Nephron (organoid): ENCODE results near the gene GNAL.

Source experiments
- H3K27ac Mint-ChIP-seq, 3 experiments: 2 replicates each; pipeline ENCODE4 v1.8.0; 2020; ENCODE audit warnings: mixed read lengths in 3 of 3, mild to moderate bottlenecking in 2 of 3, moderate library complexity in 1 of 3
- H3K27me3 Mint-ChIP-seq: 2 replicates; pipeline ENCODE4 v1.8.0; 2021; ENCODE audit warnings: low read depth, mild to moderate bottlenecking, moderate library complexity, mixed read lengths
- H3K36me3 Mint-ChIP-seq: 2 replicates; pipeline ENCODE4 v1.8.0; 2020; ENCODE audit warnings: low read depth, mixed read lengths
- H3K4me1 Mint-ChIP-seq: 2 replicates; pipeline ENCODE4 v1.8.0; 2020; ENCODE audit warnings: mixed read lengths
- H3K4me3 Mint-ChIP-seq, 3 experiments: 2 replicates each; pipeline ENCODE4 v1.8.0; 2020; ENCODE audit warnings: mild to moderate bottlenecking in 3 of 3, mixed read lengths in 3 of 3, moderate library complexity in 2 of 3
- H3K9me3 Mint-ChIP-seq: 2 replicates; pipeline ENCODE4 v1.8.0; 2020; ENCODE audit warnings: mixed read lengths
- TF ChIP-seq, protein P1 (sequence below), 3 experiments: fragments of 200-600 bp; sonication (generic); IDR thresholded peaks; one replicate each; pipeline ENCODE4 v1.5.0; 2021; ENCODE audit warnings: antibody characterized with exemption in 3 of 3; ENCODE audit not compliant: unreplicated experiment in 3 of 3

Gene GNAL

DNA sequence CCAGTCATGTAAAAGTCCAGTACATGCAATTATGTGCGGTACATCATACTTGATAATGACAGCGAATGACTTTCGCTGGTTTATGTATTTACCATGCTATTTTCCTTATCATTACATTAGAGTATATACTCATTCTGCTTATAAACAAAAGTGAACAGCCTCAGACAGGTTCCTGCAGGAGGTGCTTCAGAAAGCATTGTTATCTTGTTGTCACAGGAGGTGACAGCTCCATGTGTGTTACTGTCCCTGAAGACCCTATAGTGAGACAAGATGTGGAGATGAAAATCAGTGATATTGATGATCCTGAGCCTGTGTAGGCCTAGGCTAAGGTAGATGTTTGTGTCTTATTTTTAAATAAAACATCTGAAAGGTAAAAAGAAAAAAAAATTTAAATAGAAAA, 234.4 kb downstream of the GNAL start:
- Mint-ChIP-seq H3K27me3 (peaks cover 12% of the 10 kb centered on the region), H3K4me3 (no peak overlapping the region), H3K9me3 (no peaks in the 10 kb centered on the region), H3K36me3 (no peaks in the 10 kb centered on the region), H3K27ac (no peak overlapping the region), H3K4me1 (no peaks in the 10 kb centered on the region)
- TF ChIP-seq, protein P1, sequence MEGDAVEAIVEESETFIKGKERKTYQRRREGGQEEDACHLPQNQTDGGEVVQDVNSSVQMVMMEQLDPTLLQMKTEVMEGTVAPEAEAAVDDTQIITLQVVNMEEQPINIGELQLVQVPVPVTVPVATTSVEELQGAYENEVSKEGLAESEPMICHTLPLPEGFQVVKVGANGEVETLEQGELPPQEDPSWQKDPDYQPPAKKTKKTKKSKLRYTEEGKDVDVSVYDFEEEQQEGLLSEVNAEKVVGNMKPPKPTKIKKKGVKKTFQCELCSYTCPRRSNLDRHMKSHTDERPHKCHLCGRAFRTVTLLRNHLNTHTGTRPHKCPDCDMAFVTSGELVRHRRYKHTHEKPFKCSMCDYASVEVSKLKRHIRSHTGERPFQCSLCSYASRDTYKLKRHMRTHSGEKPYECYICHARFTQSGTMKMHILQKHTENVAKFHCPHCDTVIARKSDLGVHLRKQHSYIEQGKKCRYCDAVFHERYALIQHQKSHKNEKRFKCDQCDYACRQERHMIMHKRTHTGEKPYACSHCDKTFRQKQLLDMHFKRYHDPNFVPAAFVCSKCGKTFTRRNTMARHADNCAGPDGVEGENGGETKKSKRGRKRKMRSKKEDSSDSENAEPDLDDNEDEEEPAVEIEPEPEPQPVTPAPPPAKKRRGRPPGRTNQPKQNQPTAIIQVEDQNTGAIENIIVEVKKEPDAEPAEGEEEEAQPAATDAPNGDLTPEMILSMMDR (IDR thresholded peaks at IDR 0.05; ENCODE audit: unreplicated experiment in 3 of 3) = no peak

DNA sequence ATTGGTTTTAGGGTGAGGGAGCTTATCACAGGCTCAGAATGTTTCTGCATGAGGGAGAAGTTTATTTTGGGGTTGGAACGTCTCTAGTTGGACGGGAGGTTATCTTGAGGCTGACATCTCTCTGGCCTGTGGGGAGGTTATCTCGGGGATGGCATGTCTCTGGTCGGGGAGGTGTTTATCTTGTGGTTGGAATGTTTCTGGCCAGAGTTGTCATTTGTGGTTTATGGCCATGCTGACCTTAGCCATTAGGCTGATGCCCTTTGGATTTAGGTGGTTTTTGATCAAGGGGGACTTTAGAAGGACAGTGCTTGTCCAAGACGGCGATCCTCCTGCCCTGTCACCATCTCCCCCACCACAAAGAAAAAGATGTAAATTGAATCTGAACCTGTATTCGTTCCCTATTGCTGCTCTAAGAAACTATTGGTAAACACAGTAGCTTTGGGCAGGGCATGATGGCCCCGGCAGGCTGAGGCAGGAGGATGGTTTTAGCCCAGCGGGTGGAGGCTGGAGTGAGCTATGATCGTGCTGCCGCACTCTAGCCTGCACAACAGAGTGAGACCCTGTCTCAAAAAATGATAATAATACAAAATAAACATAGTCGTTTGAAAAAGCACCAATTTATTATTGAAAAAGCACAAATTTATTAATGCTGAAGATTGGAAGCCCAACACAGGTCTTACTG, 236.9 kb downstream of the GNAL start:
- peaks cover 9% of the 10 kb centered on the region for H3K27me3 Mint-ChIP-seq
- no peaks in the 10 kb centered on the region for H3K9me3 Mint-ChIP-seq
- H3K4me1 Mint-ChIP-seq = no peaks in the 10 kb centered on the region
- H3K27ac Mint-ChIP-seq = no peak overlapping the region
- TF ChIP-seq, protein P1 (IDR thresholded peaks at IDR 0.05; ENCODE audit: unreplicated experiment in 3 of 3) = no peak
- no peak overlapping the region for H3K4me3 Mint-ChIP-seq
- no peaks in the 10 kb centered on the region for H3K36me3 Mint-ChIP-seq

DNA sequence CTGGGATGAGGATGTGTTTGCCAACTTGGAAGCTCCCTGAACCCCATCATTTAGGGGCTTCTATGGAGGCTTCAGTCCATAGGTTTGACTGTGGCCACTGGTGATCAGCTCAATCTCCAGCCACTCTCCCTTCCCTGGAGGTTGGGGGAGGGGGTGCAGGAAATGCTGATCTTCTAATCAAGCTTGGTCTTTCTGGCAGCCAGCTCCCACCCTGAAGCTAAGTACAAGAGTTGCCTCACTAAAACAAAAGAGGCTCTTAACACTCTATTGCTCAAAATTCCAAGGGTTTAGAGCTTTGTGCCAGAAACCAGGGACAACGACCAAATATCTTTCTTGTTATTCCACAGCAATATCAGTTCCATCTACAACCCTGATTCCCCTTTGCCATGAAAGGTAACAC, 238.4 kb downstream of the GNAL start:
- TF ChIP-seq, protein P1 (IDR thresholded peaks at IDR 0.05; ENCODE audit: unreplicated experiment in 3 of 3) = no peak
- Mint-ChIP-seq H3K27ac (no peak overlapping the region), H3K27me3 (peaks cover 2% of the 10 kb centered on the region), H3K9me3 (no peaks in the 10 kb centered on the region), H3K4me3 (no peak overlapping the region), H3K4me1 (no peaks in the 10 kb centered on the region), H3K36me3 (no peaks in the 10 kb centered on the region)

DNA sequence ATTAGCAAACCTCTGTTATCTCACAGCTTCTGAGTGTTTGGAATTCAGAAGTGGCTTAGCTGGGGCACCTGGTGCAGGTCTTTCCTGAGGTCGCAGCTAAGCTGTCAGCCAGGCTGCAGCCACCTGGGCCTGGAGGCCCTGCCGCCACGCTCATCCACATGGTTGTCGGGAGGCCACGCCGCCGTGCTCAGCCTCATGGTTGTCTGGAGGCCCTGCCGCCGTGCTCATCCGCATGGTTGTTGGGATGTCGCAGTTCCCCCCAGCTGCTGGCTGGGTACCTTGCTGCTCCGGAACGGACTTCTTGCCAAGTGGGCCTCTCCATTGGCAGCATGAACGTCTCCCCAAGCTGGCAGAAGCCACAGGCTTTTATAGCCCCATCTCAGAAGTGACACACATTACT, 243.3 kb downstream of the GNAL start:
- TF ChIP-seq, protein P1 (IDR thresholded peaks at IDR 0.05; ENCODE audit: unreplicated experiment in 3 of 3) = no peak
- Mint-ChIP-seq H3K27me3 (no peaks in the 10 kb centered on the region), H3K27ac (no peak overlapping the region), H3K36me3 (no peaks in the 10 kb centered on the region), H3K4me3 (no peak overlapping the region), H3K9me3 (no peaks in the 10 kb centered on the region), H3K4me1 (no peaks in the 10 kb centered on the region)
